HG03439 (cell line): ENCODE results near the gene SAP25.

Experiments
- ATAC-seq: cut with Tn5 transposase; IDR thresholded peaks from one replicate; pipeline ENCODE4 v1.9.1; 2021; ENCODE audit warnings: mild to moderate bottlenecking, moderate library complexity; ENCODE audit not compliant: unreplicated experiment

SAP25 gene

GRCh38 chr7:100598425-100598824 lies 24.7 kb upstream of the SAP25 start:
- ATAC-seq: no peak

- ATAC-seq: no peak
Measured at GRCh38 chr7:100595188-100595587, 21.5 kb upstream of the SAP25 start.

- ATAC-seq: no peak
Measured at GRCh38 chr7:100591596-100591995, 17.9 kb upstream of the SAP25 start.

- no peak for ATAC-seq
Measured at GRCh38 chr7:100590077-100590737, 16.5 kb upstream of the SAP25 start.

- ATAC-seq: no peak
Measured at GRCh38 chr7:100589341-100589947, 15.7 kb upstream of the SAP25 start.

GRCh38 chr7:100588438-100588837 lies 14.7 kb upstream of the SAP25 start:
- no peak for ATAC-seq

- ATAC-seq: peak; percentile 86
Measured at GRCh38 chr7:100586266-100587025, 12.7 kb upstream of the SAP25 start, which contains the start of gene FBXO24. FBXO24 (plus strand) TSS chr7:100586328; CDS start chr7:100586626, 298 bp downstream.

- peak; percentile 26 for ATAC-seq
Measured at GRCh38 chr7:100585511-100586265, 12.0 kb upstream of the SAP25 start, which contains the start of gene LRCH4. LRCH4 (minus strand) TSS chr7:100586129; CDS start chr7:100586100, 29 bp downstream.

- no peak for ATAC-seq
Measured at GRCh38 chr7:100584683-100585510, 11.2 kb upstream of the SAP25 start.

- no peak for ATAC-seq
Measured at GRCh38 chr7:100584054-100584682, 10.5 kb upstream of the SAP25 start.

- ATAC-seq: no peak
Measured at GRCh38 chr7:100583132-100584053, 9.7 kb upstream of the SAP25 start.

- no peak for ATAC-seq
Measured at GRCh38 chr7:100582650-100583049, 8.9 kb upstream of the SAP25 start.

- ATAC-seq: no peak
Measured at GRCh38 chr7:100582041-100582579, 8.4 kb upstream of the SAP25 start.

GRCh38 chr7:100580466-100581283 lies 7.0 kb upstream of the SAP25 start:
- no peak for ATAC-seq

- no peak for ATAC-seq
Measured at GRCh38 chr7:100578246-100579183, 4.8 kb upstream of the SAP25 start.

GRCh38 chr7:100577507-100577906 lies 3.8 kb upstream of the SAP25 start:
- ATAC-seq: no peak
